H9 (cell line): ENCODE data around the gene ARHGEF17. TPM values are rescaled to one million over a fixed set of nuclear protein-coding genes. Genes with fewer than 3 reads are reported as not detected.

Experiments
- DNase-seq: peaks from one replicate; pipeline ENCODE4 v3.0.0-alpha.2; 2017
- H2AFZ ChIP-seq: one replicate; pipeline ENCODE4 v1.6.1; 2013; ENCODE audit warnings: mild to moderate bottlenecking, low read length, control low read depth, moderate library complexity
- H2AK5ac ChIP-seq: 2 replicates; pipeline ENCODE4 v1.6.1; 2013; ENCODE audit warnings: low read length, control low read depth, mixed read lengths; ENCODE audit not compliant: insufficient read length
- H2BK120ac ChIP-seq: one replicate; pipeline ENCODE4 v1.6.1; 2013; ENCODE audit warnings: low read depth, mild to moderate bottlenecking, low read length, control low read depth, inconsistent platforms; ENCODE audit not compliant: poor library complexity, severe bottlenecking
- H2BK12ac ChIP-seq: 2 replicates; pipeline ENCODE4 v1.6.1; 2013; ENCODE audit warnings: low read length, control low read depth, mixed read lengths, low read depth; ENCODE audit not compliant: insufficient read length
- H2BK15ac ChIP-seq: 2 replicates; pipeline ENCODE4 v1.6.1; 2013; ENCODE audit warnings: low read depth, low read length, control low read depth
- H2BK20ac ChIP-seq: one replicate; pipeline ENCODE4 v1.6.1; 2013; ENCODE audit warnings: low read depth, mild to moderate bottlenecking, low read length, control low read depth, inconsistent platforms; ENCODE audit not compliant: poor library complexity, severe bottlenecking
- H2BK5ac ChIP-seq: 2 replicates; pipeline ENCODE4 v1.6.1; 2013; ENCODE audit warnings: low read length, control low read depth, mixed read lengths; ENCODE audit not compliant: insufficient read length
- H3K14ac ChIP-seq: 2 replicates; pipeline ENCODE4 v1.6.1; 2013; ENCODE audit warnings: low read length, control low read depth; ENCODE audit not compliant: insufficient read depth
- H3K18ac ChIP-seq: 2 replicates; pipeline ENCODE4 v1.6.1; 2013; ENCODE audit warnings: low read depth, mild to moderate bottlenecking, mixed read lengths, low read length, control low read depth; ENCODE audit not compliant: insufficient read length
- H3K23ac ChIP-seq: 2 replicates; pipeline ENCODE4 v1.6.1; 2013; ENCODE audit warnings: low read length, control low read depth, mixed read lengths, low read depth; ENCODE audit not compliant: insufficient read length
- H3K23me2 ChIP-seq: 2 replicates; pipeline ENCODE4 v1.6.1; 2013; ENCODE audit warnings: low read depth, mild to moderate bottlenecking, mixed read lengths, low read length, control low read depth; ENCODE audit not compliant: insufficient read length, poor library complexity, severe bottlenecking
- H3K27ac ChIP-seq: 2 replicates; pipeline ENCODE4 v1.5.1; 2013; ENCODE audit warnings: low read length, control low read depth, mixed read lengths, low read depth; ENCODE audit not compliant: insufficient read length
- H3K27me3 ChIP-seq: 2 replicates; pipeline ENCODE4 v1.6.1; 2013; ENCODE audit warnings: low read length, control low read depth, inconsistent platforms; ENCODE audit not compliant: insufficient read depth
- H3K4ac ChIP-seq: 2 replicates; pipeline ENCODE4 v1.6.1; 2013; ENCODE audit warnings: low read depth, mild to moderate bottlenecking, control low read depth, inconsistent platforms, low read length, moderate library complexity
- H3K4me1 ChIP-seq: 2 replicates; pipeline ENCODE4 v1.6.1; 2013; ENCODE audit warnings: low read length, control low read depth, inconsistent platforms; ENCODE audit not compliant: insufficient read depth
- H3K4me2 ChIP-seq: 2 replicates; pipeline ENCODE4 v1.6.1; 2013; ENCODE audit warnings: low read length, control low read depth, mixed read lengths; ENCODE audit not compliant: insufficient read length, insufficient read depth
- H3K56ac ChIP-seq: 2 replicates; pipeline ENCODE4 v1.6.1; 2013; ENCODE audit warnings: low read depth, mild to moderate bottlenecking, mixed read lengths, low read length, control low read depth; ENCODE audit not compliant: insufficient read length
- H3K79me1 ChIP-seq: 2 replicates; pipeline ENCODE4 v1.6.1; 2013; ENCODE audit warnings: low read depth, mild to moderate bottlenecking, moderate library complexity, low read length, control low read depth, inconsistent platforms; ENCODE audit not compliant: insufficient read depth, poor library complexity, severe bottlenecking
- H3K79me2 ChIP-seq: 2 replicates; pipeline ENCODE4 v1.6.1; 2013; ENCODE audit warnings: low read length, control low read depth, inconsistent platforms; ENCODE audit not compliant: insufficient read depth
- H3K9ac ChIP-seq: 2 replicates; pipeline ENCODE4 v1.6.1; 2013; ENCODE audit warnings: low read length, control low read depth, mixed read lengths; ENCODE audit not compliant: insufficient read length; ENCODE audit errors: extremely low read depth
- H3K9me3 ChIP-seq: one replicate; pipeline ENCODE4 v1.6.1; 2013; ENCODE audit warnings: low read depth, low read length, inconsistent platforms; ENCODE audit not compliant: control insufficient read depth
- H3T11ph ChIP-seq: one replicate; pipeline ENCODE4 v1.6.1; 2013; ENCODE audit warnings: mild to moderate bottlenecking, low read length, control low read depth, inconsistent platforms
- H4K20me1 ChIP-seq: one replicate; pipeline ENCODE4 v1.6.1; 2013; ENCODE audit not compliant: control insufficient read depth, insufficient read length, insufficient read depth
- H4K5ac ChIP-seq: 2 replicates; pipeline ENCODE4 v1.6.1; 2013; ENCODE audit warnings: low read depth, mild to moderate bottlenecking, mixed read lengths, low read length, control low read depth; ENCODE audit not compliant: insufficient read length
- H4K8ac ChIP-seq: replicated peaks from 2 replicates; pipeline ENCODE4 v1.6.1; 2013; ENCODE audit warnings: low read length, control low read depth, mixed read lengths, low read depth; ENCODE audit not compliant: insufficient read length
- H4K91ac ChIP-seq: 2 replicates; pipeline ENCODE4 v1.6.1; 2013; ENCODE audit warnings: low read depth, mild to moderate bottlenecking, moderate library complexity, mixed read lengths, low read length, control low read depth; ENCODE audit not compliant: insufficient read length
- H3K27ac Mint-ChIP-seq, 3 experiments: 2 replicates in 2 of 3; 3 replicates in 1 of 3; pipeline ENCODE4 v1.8.0; 2020 to 2021; ENCODE audit warnings: mixed read lengths in 3 of 3, mild to moderate bottlenecking in 1 of 3, moderate library complexity in 1 of 3
- H3K27me3 Mint-ChIP-seq: 2 replicates; pipeline ENCODE4 v1.8.0; 2021; ENCODE audit warnings: low read depth, mild to moderate bottlenecking, moderate library complexity, mixed read lengths
- H3K36me3 Mint-ChIP-seq, 3 experiments: 2 replicates in 2 of 3; 3 replicates in 1 of 3; pipeline ENCODE4 v1.8.0; 2020 to 2021; ENCODE audit warnings: low read depth in 3 of 3, mixed read lengths in 3 of 3; ENCODE audit not compliant: insufficient read depth in 1 of 3
- H3K4me1 Mint-ChIP-seq, 2 experiments: 2 replicates each; pipeline ENCODE4 v1.8.0; 2020; ENCODE audit warnings: mixed read lengths in 2 of 2
- H3K4me3 Mint-ChIP-seq, 2 experiments: 2 replicates in 1 of 2; 3 replicates in 1 of 2; pipeline ENCODE4 v1.8.0; 2020 to 2021; ENCODE audit warnings: mild to moderate bottlenecking in 2 of 2, mixed read lengths in 2 of 2, moderate library complexity in 1 of 2
- H3K9me3 Mint-ChIP-seq, 2 experiments: 2 replicates in 1 of 2; 3 replicates in 1 of 2; pipeline ENCODE4 v1.8.0; 2020; ENCODE audit warnings: mild to moderate bottlenecking in 2 of 2, mixed read lengths in 2 of 2, moderate library complexity in 1 of 2
- WGBS: extraction: QIAGEN DNeasy Blood & Tissue Kit; methylation state at CpG from one replicate; pipeline ENCODE4 v1.1.7; 2013; ENCODE audit warnings: missing lambda C conversion rate, low lambda C conversion rate, mixed read lengths; ENCODE audit not compliant: insufficient read length; ENCODE audit errors: extremely low coverage; 5-methylcytosine and 5-hydroxymethylcytosine counted together
- total RNA-seq: library from RNA; stranded (reverse); gene quantifications from 2 replicates; pipeline ENCODE4 v1.2.1, GENCODE V29; 2021
- TF ChIP-seq, protein P1 (sequence below): fragments of 200-600 bp; sonication (generic); conservative IDR thresholded peaks from 3 replicates; pipeline ENCODE4 v1.8.0; 2021; ENCODE audit warnings: antibody characterized with exemption, mild to moderate bottlenecking

Gene ARHGEF17
- total RNA-seq, 1 experiment from 2014 or later: 7.4 TPM

GRCh38 chr11:73345481-73346160 lies 37.5 kb downstream of the ARHGEF17 start:
- no peak overlapping the region for H4K8ac ChIP-seq
- no peak overlapping the region for H4K91ac ChIP-seq
- no peak overlapping the region for H3T11ph ChIP-seq
- H2BK120ac ChIP-seq: no peak overlapping the region
- TF ChIP-seq, protein P1, sequence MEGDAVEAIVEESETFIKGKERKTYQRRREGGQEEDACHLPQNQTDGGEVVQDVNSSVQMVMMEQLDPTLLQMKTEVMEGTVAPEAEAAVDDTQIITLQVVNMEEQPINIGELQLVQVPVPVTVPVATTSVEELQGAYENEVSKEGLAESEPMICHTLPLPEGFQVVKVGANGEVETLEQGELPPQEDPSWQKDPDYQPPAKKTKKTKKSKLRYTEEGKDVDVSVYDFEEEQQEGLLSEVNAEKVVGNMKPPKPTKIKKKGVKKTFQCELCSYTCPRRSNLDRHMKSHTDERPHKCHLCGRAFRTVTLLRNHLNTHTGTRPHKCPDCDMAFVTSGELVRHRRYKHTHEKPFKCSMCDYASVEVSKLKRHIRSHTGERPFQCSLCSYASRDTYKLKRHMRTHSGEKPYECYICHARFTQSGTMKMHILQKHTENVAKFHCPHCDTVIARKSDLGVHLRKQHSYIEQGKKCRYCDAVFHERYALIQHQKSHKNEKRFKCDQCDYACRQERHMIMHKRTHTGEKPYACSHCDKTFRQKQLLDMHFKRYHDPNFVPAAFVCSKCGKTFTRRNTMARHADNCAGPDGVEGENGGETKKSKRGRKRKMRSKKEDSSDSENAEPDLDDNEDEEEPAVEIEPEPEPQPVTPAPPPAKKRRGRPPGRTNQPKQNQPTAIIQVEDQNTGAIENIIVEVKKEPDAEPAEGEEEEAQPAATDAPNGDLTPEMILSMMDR: no peak
- no peak for DNase-seq
- H3K27ac Mint-ChIP-seq: peak overlapping the region in 1 of 3 experiments; percentile 46; a peak in 1 of 7 replicates
- no peak overlapping the region for H3K4me3 Mint-ChIP-seq
- H3K27me3 Mint-ChIP-seq: peaks cover 45% of the 10 kb centered on the region
- no peak overlapping the region for H3K4ac ChIP-seq
- H3K79me2 ChIP-seq: no peaks in the 10 kb centered on the region
- no peak overlapping the region for H3K27ac ChIP-seq
- peaks cover 0 to 4% (median 3%) of the 10 kb centered on the region in 3 experiments; a peak in 4 of 7 replicates for H3K36me3 Mint-ChIP-seq
- no peaks in the 10 kb centered on the region for H3K9me3 ChIP-seq
- WGBS: no CpG with 5 or more reads among the region's 5 CpGs
- H3K9ac ChIP-seq: no peak overlapping the region
- no peak overlapping the region for H2BK20ac ChIP-seq
- H3K79me1 ChIP-seq: no peaks in the 10 kb centered on the region
- H3K14ac ChIP-seq: no peak overlapping the region
- H3K4me1 Mint-ChIP-seq: peaks cover 18 to 19% of the 10 kb centered on the region in 2 experiments
- H4K5ac ChIP-seq: no peak overlapping the region
- H2BK5ac ChIP-seq: no peak overlapping the region
- no peak overlapping the region for H2AK5ac ChIP-seq
- peaks cover under 1% of the 10 kb centered on the region for H4K20me1 ChIP-seq
- H3K18ac ChIP-seq: no peak overlapping the region
- H3K4me1 ChIP-seq: no peaks in the 10 kb centered on the region
- H3K56ac ChIP-seq: no peak overlapping the region
- H3K27me3 ChIP-seq: peaks cover 9% of the 10 kb centered on the region; the same call in 1 of the 2 replicates
- no peak overlapping the region for H2BK12ac ChIP-seq
- peaks cover 3% of the 10 kb centered on the region for H3K23me2 ChIP-seq
- H2AFZ ChIP-seq: no peak overlapping the region
- H2BK15ac ChIP-seq: no peak overlapping the region
- no peak overlapping the region for H3K23ac ChIP-seq
- H3K4me2 ChIP-seq: no peak overlapping the region
- no peaks in the 10 kb centered on the region for H3K9me3 Mint-ChIP-seq
